ENCODE data around the gene PGK1. TPM values are rescaled to one million over a fixed set of nuclear protein-coding genes. Genes with fewer than 3 reads are reported as not detected.

Gene PGK1
- total and polyA plus RNA-seq, 8 donors = 29.3 to 207 (median 115) TPM

- no peak for DNase-seq
- no peak overlapping the region for H3K4me3 ChIP-seq
- H3K9me3 ChIP-seq = no peaks in the 10 kb centered on the region
- intact Hi-C loops (cut with DNase I; ENCODE audit: low total_unique reads) = no loop called here
- no peaks in the 10 kb centered on the region for H3K27me3 ChIP-seq
- H3K36me3 ChIP-seq = peaks cover 16 to 97% (median 94%) of the 10 kb centered on the region in 4 donors
- no peak overlapping the region for H3K27ac ChIP-seq
- 69 to 94% (median 94%) methylated on average over 1 of the region's 1 CpG; no CpG with 5 or more reads in 1 of the 5 donors for WGBS, 5 donors
- TF ChIP-seq EP300 (IDR thresholded peaks at IDR 0.05) (no peak), POLR2AphosphoS5 (IDR thresholded peaks at IDR 0.05) (no peak), CTCF (IDR thresholded peaks at IDR 0.05) (no peak), POLR2A (IDR thresholded peaks at IDR 0.05) (no peak)
- H3K4me1 ChIP-seq = peaks cover 0 to 5% (median 0%) of the 10 kb centered on the region in 4 donors
Measured at GRCh38 chrX:78118628-78119027, 14.6 kb downstream of the PGK1 start.

GRCh38 chrX:78119521-78120227 lies 15.6 kb downstream of the PGK1 start:
- TF ChIP-seq POLR2AphosphoS5 (IDR thresholded peaks at IDR 0.05) (no peak), POLR2A (IDR thresholded peaks at IDR 0.05) (no peak), EP300 (IDR thresholded peaks at IDR 0.05) (no peak), CTCF (IDR thresholded peaks at IDR 0.05) (no peak)
- intact Hi-C loops (cut with DNase I; ENCODE audit: low total_unique reads) = no loop called here
- no peak for DNase-seq
- Histone ChIP-seq H3K36me3 (peaks cover 20 to 97% (median 94%) of the 10 kb centered on the region in 4 donors), H3K27me3 (no peaks in the 10 kb centered on the region), H3K4me1 (no peaks in the 10 kb centered on the region), H3K9me3 (no peaks in the 10 kb centered on the region), H3K4me3 (no peak overlapping the region), H3K27ac (no peak overlapping the region)
- 64 to 73% (median 67%) methylated on average over 9 of the region's 9 CpGs for WGBS, 5 donors

GRCh38 chrX:78123190-78123589 lies 19.1 kb downstream of the PGK1 start:
- DNase-seq = no peak

GRCh38 chrX:78124307-78124706 lies 20.3 kb downstream of the PGK1 start:
- intact Hi-C loops (cut with DNase I; ENCODE audit: low total_unique reads) = no loop called here
- TF ChIP-seq POLR2A (IDR thresholded peaks at IDR 0.05) = no peak
- no peak for TF ChIP-seq POLR2AphosphoS5 (IDR thresholded peaks at IDR 0.05)
- TF ChIP-seq CTCF (IDR thresholded peaks at IDR 0.05) = no peak
- no peak for TF ChIP-seq EP300 (IDR thresholded peaks at IDR 0.05)
- no peaks in the 10 kb centered on the region for H3K9me3 ChIP-seq
- WGBS, 5 donors = 62 to 82% (median 71%) methylated on average over 2 of the region's 2 CpGs
- H3K4me1 ChIP-seq = no peaks in the 10 kb centered on the region
- no peaks in the 10 kb centered on the region for H3K27me3 ChIP-seq
- no peak for DNase-seq
- H3K36me3 ChIP-seq = peaks cover 6 to 97% (median 92%) of the 10 kb centered on the region in 4 donors
- no peak overlapping the region for H3K4me3 ChIP-seq
- no peak overlapping the region for H3K27ac ChIP-seq

More at GRCh38 chrX:78123190-78123589, 19.1 kb downstream of the PGK1 start:
- peaks cover 13 to 97% (median 92%) of the 10 kb centered on the region in 4 donors for H3K36me3 ChIP-seq
- no peaks in the 10 kb centered on the region for H3K9me3 ChIP-seq
- H3K27me3 ChIP-seq = no peaks in the 10 kb centered on the region
- H3K27ac ChIP-seq = no peak overlapping the region
- TF ChIP-seq POLR2AphosphoS5 (IDR thresholded peaks at IDR 0.05) (no peak), EP300 (IDR thresholded peaks at IDR 0.05) (no peak), POLR2A (IDR thresholded peaks at IDR 0.05) (no peak), CTCF (IDR thresholded peaks at IDR 0.05) (no peak)
- no peaks in the 10 kb centered on the region for H3K4me1 ChIP-seq
- H3K4me3 ChIP-seq = no peak overlapping the region
- intact Hi-C loops (cut with DNase I; ENCODE audit: low total_unique reads) = no loop called here
